HL-60 (cell line): ENCODE data around the gene LAMA5.

Experiments
- DNase-seq, 2 experiments: peaks; one replicate each; pipeline ENCODE4 v3.0.0-alpha.2; 2010 to 2020; ENCODE audit warnings: low read depth in 1 of 2, low spot score in 1 of 2
- H3K27ac ChIP-seq: fragments of 250-450 bp; sonication (Bioruptor Pico); replicated peaks from 2 replicates; pipeline ENCODE4 v1.5.1; 2020; ENCODE audit warnings: mild to moderate bottlenecking, moderate library complexity
- H3K27me3 ChIP-seq: fragments of 250-450 bp; sonication (Bioruptor Pico); 2 replicates; pipeline ENCODE4 v1.5.1; 2021; ENCODE audit warnings: mild to moderate bottlenecking, moderate library complexity; ENCODE audit not compliant: insufficient read depth, poor library complexity, severe bottlenecking
- H3K4me3 ChIP-seq: replicated peaks from 2 replicates; pipeline ENCODE4 v1.5.1; 2011; ENCODE audit warnings: mild to moderate bottlenecking, control low read depth, low read length; ENCODE audit not compliant: insufficient read depth
- GABPA ChIP-seq: IDR thresholded peaks from 2 replicates; pipeline ENCODE4 v1.6.1; 2012; ENCODE audit warnings: low read depth
- POLR2AphosphoS5 ChIP-seq: IDR thresholded peaks from 2 replicates; pipeline ENCODE4 v1.6.1; 2012; ENCODE audit warnings: low read depth
- SPI1 ChIP-seq: IDR thresholded peaks from 2 replicates; pipeline ENCODE4 v1.6.1; 2012; ENCODE audit warnings: low read depth, mild to moderate bottlenecking, borderline replicate concordance
- TF ChIP-seq, protein P1 (sequence below): IDR thresholded peaks from 2 replicates; pipeline ENCODE4 v1.6.1; 2012; ENCODE audit warnings: low read depth; ENCODE audit not compliant: insufficient replicate concordance
- TF ChIP-seq, protein P2 (sequence below): IDR thresholded peaks from one replicate; pipeline ENCODE4 v1.5.1; 2011; ENCODE audit warnings: low read length, control low read depth, inconsistent platforms; ENCODE audit not compliant: insufficient read depth

LAMA5 gene

DNA sequence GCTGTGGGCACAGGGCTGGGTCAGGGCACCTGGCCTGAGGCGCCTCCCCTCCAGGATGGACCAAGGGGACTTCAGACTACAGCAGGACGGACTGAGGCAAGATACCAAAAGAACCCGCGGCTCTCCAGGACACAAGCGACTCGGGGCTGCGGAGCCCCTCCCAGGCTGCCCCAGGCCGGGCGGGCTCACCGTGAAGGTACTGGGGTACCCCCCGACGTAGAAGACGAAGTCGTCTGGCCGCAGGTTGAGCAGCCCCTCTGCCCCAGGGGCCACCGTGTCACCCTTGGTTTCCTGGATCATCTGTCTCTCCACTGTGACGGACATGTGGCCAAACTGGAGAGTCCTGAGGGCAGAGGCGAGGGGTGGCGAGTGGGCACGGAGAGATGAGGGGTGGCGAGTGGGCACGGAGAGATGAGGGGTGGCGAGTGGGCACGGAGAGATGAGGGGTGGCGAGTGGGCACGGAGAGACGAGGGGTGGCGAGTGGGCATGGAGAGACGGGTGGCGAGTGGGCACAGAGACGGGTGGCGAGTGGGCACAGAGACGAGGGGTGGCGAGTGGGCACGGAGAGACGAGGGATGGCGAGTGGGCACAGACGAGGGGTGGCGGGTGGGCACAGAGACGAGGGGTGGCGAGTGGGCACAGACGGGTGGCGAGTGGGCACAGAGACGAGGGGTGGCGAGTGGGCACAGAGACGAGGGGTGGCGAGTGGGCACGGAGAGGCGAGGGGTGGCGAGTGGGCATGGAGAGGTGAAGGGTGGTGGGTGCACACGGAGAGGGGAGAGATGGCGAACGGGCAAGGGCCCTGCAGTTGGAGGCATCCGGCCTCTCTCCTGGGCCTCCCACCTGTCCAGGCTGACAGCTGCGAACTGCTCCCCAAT is 53.4 kb downstream of the LAMA5 start:
- DNase-seq, result no peak

DNA sequence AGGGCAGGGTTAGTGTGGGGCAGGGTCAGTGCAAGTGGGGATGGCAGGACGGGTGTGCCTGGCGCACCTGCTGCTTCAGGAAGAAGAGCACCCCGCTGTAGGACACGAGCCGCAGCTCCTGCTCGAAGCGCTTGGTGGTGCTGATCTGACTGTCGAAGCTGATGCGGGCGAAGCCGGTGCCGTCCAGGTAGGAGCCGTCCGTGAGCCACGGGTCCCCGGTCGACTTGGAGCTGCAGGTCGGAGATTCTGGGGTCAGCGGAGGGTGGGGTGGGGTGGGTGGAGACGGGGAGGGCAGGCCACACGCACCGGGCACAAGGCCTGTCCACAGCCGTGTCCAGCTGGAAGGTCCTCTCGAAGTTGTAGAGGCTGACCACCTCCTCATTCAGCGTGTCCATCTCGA is 54.1 kb downstream of the LAMA5 start:
- no peaks in the 10 kb centered on the region for H3K27me3 ChIP-seq
- no peak overlapping the region for H3K4me3 ChIP-seq
- no peak overlapping the region for H3K27ac ChIP-seq
- no peak for DNase-seq
- TF ChIP-seq GABPA (no peak), SPI1 (no peak), POLR2AphosphoS5 (no peak)
- TF ChIP-seq, protein P1, sequence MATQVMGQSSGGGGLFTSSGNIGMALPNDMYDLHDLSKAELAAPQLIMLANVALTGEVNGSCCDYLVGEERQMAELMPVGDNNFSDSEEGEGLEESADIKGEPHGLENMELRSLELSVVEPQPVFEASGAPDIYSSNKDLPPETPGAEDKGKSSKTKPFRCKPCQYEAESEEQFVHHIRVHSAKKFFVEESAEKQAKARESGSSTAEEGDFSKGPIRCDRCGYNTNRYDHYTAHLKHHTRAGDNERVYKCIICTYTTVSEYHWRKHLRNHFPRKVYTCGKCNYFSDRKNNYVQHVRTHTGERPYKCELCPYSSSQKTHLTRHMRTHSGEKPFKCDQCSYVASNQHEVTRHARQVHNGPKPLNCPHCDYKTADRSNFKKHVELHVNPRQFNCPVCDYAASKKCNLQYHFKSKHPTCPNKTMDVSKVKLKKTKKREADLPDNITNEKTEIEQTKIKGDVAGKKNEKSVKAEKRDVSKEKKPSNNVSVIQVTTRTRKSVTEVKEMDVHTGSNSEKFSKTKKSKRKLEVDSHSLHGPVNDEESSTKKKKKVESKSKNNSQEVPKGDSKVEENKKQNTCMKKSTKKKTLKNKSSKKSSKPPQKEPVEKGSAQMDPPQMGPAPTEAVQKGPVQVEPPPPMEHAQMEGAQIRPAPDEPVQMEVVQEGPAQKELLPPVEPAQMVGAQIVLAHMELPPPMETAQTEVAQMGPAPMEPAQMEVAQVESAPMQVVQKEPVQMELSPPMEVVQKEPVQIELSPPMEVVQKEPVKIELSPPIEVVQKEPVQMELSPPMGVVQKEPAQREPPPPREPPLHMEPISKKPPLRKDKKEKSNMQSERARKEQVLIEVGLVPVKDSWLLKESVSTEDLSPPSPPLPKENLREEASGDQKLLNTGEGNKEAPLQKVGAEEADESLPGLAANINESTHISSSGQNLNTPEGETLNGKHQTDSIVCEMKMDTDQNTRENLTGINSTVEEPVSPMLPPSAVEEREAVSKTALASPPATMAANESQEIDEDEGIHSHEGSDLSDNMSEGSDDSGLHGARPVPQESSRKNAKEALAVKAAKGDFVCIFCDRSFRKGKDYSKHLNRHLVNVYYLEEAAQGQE, result no peak
- TF ChIP-seq, protein P2, sequence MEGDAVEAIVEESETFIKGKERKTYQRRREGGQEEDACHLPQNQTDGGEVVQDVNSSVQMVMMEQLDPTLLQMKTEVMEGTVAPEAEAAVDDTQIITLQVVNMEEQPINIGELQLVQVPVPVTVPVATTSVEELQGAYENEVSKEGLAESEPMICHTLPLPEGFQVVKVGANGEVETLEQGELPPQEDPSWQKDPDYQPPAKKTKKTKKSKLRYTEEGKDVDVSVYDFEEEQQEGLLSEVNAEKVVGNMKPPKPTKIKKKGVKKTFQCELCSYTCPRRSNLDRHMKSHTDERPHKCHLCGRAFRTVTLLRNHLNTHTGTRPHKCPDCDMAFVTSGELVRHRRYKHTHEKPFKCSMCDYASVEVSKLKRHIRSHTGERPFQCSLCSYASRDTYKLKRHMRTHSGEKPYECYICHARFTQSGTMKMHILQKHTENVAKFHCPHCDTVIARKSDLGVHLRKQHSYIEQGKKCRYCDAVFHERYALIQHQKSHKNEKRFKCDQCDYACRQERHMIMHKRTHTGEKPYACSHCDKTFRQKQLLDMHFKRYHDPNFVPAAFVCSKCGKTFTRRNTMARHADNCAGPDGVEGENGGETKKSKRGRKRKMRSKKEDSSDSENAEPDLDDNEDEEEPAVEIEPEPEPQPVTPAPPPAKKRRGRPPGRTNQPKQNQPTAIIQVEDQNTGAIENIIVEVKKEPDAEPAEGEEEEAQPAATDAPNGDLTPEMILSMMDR, result no peak

More for the DNA sequence above, 53.4 kb downstream of the LAMA5 start:
- no peak for TF ChIP-seq POLR2AphosphoS5
- TF ChIP-seq, protein P1, result no peak
- no peak for TF ChIP-seq GABPA
- TF ChIP-seq, protein P2, result no peak
- no peak for TF ChIP-seq SPI1
- no peak overlapping the region for H3K27ac ChIP-seq
- H3K4me3 ChIP-seq, result no peak overlapping the region
- no peaks in the 10 kb centered on the region for H3K27me3 ChIP-seq

DNA sequence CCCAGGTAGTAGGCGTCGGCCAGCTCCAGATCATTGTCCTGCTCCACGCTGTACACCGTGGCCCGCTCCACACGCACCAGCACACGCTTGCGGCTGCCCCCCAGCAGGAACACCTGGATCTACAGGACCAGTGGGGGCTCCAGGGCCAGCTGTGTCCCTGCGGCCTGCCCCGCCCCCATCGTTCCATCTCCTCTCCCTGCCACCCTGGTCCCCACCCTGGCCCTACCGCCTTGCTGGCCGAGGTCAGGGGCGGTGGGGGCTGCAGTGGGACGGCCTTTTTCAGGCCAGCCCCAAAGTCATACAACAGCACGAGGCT is 54.5 kb downstream of the LAMA5 start:
- TF ChIP-seq SPI1 (no peak), GABPA (no peak), POLR2AphosphoS5 (no peak)
- TF ChIP-seq, protein P1, result no peak
- TF ChIP-seq, protein P2, result no peak
- no peaks in the 10 kb centered on the region for H3K27me3 ChIP-seq
- no peak overlapping the region for H3K27ac ChIP-seq
- no peak overlapping the region for H3K4me3 ChIP-seq
- DNase-seq, result no peak
